Left lobe of liver (tissue), 2 donors: ENCODE data around the gene DAAM1. TPM values are rescaled to one million over a fixed set of nuclear protein-coding genes. Genes with fewer than 3 reads are reported as not detected.

Experiments
- ATAC-seq: fragments of 200-7000 bp; cut with Tn5 transposase; one replicate; pipeline ENCODE4 v1.9.1; 2020; ENCODE audit warnings: mild to moderate bottlenecking, moderate library complexity
- DNase-seq: peaks from one replicate; pipeline ENCODE4 v3.0.0-alpha.2; 2020; ENCODE audit warnings: low spot score
- total RNA-seq: library from RNA; stranded (reverse); gene quantifications from one replicate; pipeline ENCODE4 v1.2.1, GENCODE V29; 2021
- donor health status: DM: no; HTN: no; CAD: no; lungs with moderate emphysema.
- donor health status: DM: no; HTN: yes; CAD: no.

DAAM1 gene
- total RNA-seq, 1 donor from 2014 or later = 20.7 TPM

DNA sequence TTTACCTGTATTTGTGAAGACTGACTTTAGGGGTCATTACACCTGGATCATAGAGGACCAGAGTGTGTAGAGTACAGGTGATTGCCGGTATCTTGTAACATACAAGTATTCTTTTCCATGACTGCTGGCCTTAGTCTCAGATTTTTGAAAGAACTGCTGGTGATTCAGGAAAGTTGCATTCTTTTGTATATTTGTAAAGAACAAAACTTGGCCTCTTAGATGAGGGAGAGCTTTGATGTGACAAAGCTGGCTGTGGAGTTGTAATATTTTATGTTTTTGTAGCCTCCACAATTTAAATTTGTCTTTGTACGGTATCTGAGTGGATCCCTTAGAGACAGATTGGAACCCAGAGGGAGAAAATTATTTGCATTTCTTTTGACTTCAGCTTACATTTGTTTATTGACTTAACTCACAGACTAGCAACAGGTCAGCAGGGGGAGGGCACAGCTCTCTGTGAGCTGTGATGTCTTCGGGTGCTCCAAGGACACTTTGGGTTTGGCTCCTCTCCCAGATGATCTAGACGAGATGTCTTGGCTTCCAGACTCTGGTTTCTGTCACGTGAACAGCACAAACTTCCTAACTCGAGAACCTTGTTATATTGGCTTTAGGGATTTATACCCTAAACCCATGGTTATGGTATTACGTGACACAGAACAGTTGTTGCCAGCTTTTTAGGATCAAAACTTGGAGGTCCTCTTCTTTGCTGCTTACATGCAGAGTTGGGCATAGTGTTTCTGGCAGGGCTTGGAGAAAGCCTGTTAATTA lies 65.9 kb downstream of the DAAM1 start:
- ATAC-seq (peak; percentile 70), DNase-seq (peak; percentile 47)

DNA sequence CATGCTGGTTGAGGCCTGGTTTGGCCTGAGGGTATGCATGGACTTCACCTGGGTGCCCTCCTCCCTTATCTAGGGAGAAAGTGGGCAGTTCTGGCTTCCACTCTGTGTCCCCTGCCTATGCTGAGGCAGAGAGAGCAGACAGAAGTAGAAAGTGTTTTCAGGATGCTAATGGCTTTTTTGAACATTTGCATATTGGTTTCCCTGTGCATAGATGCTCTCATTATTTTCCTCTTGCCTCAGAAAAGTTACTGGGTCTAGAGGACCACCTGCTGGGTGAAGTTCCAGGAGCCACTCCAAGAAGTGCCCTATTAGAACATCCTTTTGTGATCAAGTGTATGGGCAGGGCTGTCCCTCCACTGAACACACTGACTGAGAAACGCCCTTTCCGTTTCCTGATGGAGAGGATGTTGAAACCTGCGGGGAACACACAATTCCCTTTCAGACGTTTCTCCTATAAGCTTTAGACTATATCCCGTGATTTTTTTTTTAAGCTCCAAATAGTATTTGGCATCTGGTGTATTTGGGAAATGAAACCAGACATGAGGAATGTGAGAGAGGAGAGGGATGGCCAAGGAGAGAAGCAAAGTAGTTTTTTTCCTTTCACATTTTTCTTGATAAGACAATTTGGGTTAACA lies 66.6 kb downstream of the DAAM1 start:
- ATAC-seq = peak; percentile 50

DNA sequence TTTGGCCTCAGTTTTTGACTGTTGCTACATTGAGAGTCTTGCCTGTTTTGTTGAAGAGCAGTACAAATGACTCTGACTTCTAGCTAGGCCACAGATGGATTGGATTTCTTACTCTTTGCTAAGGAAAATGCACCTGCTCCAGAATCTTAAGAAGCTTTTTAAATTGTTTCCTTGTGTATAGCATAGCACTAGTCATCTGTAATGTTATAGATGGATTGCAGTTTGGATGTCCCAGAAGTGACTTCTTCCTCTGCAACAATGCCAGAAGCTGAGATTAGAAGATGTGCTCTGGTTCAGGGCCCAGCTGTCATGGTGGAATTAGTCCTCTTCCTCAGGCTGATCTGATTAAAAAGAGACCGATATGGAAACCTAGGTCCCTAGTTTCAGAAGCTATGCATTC lies 67.9 kb downstream of the DAAM1 start:
- ATAC-seq = no peak
- no peak for DNase-seq

More for the DNA sequence above, 66.6 kb downstream of the DAAM1 start:
- DNase-seq = no peak

DNA sequence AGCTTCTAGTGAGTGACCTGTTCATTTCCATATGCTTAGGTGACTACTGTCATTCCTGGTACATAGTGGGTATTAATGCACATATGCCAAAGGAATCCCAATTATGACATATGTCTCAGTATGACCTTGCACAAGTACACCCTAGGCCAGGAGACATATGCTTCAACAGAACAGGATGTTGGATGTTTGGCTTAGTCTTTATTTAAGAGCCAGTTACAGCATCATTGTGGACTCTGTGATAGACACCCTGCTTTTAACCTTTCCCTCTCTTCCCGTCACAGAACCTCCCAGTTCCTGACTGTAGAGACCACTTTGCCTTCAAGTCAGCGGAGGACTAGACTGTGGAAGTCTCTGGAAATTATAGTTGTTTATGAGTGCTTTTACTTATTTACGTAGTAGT lies 72.9 kb downstream of the DAAM1 start:
- ATAC-seq (no peak), DNase-seq (no peak)

DNA sequence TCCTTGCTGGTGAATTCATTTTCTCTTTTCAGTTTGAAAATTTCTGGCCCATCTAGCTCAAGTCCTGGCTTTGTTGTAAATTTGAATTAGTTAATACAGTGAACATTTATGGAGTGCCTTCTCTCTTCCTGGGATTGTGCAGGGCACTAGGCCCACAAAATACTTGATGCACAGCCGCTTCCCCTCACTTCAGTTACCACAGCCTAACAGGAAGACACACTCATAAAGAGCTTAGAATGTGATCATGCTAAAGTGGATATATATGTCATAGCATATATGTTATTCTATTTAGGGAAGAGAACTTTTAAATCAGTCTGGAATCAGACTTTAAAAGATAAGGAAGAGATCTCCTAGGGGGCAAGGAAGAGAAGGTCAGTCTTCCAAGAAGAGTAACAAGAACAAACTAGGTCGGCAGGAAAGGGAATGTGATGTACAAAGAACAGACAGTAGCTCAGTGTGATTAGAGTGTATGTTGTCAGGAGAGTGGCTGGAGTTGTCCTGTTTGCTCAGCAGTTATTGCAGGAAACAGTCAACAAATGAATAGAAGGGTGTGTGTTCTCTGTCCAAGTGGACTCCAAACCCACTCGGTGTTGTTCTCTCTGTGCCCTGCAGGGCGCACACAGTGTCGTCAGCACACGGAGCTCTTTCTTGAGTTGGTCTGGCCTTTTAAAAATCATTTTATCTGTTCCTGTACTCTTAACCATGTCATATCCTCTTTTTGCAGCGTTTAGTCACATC lies 74.4 kb downstream of the DAAM1 start:
- DNase-seq (peak; percentile 78), ATAC-seq (peak; percentile 99)

DNA sequence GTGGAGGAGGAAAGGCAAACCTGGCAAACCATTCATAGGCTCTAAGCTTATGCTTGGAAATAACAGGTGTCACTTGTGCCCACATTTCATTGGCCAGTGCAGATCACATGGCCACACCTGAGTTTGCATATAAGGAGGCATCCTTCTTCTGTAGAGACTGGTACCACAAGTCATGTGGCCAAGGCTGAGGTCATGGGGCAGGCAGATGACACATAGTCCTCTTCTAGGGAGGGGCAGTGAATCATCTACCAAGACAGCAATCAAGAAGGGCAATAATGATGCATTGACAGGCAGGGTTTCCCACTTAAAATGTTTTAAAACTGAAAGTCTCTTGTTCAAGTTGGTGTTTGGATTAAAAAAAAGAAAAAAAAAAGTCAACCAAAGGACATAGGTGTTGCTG lies 77.3 kb downstream of the DAAM1 start:
- ATAC-seq = no peak
- no peak for DNase-seq

DNA sequence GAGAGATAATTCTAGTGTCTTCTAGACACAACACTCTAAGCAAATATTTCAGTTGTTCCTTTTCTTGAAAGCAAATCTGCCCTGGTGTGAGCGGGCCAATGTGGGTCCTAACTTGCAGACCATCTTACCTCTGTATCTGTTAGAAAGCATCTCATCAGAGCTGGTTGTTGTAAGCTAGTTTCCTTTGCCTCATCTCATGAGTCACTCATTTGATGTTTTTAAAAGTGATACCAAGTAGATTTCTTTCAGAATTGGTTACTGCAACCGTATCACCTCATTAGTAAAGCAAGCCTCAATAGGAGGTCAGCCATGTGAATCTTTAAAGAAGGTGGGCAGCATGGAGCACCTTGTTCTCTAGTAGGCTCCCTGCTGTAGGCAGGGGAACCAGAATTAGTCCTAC lies 78.6 kb downstream of the DAAM1 start:
- ATAC-seq = no peak
- DNase-seq = no peak

DNA sequence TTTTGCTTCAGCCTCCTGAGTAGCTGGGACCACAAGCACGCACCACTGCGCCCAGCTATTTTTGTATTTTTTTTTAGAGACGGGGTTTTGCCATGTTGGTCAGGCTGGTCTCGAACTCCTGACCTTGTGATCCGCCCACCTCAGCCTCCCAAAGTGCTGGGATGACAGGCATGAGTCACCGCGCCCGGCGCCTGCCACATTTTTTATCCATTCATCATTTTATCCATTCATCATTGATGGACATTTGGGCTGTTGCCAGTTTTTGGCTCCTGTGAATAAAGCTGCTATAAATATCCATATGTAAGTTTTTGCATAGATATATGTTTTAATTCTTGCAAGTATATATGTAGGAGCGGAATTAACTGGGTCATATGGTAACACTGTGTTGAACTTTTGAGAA lies 79.5 kb downstream of the DAAM1 start:
- no peak for ATAC-seq
- DNase-seq = no peak

DNA sequence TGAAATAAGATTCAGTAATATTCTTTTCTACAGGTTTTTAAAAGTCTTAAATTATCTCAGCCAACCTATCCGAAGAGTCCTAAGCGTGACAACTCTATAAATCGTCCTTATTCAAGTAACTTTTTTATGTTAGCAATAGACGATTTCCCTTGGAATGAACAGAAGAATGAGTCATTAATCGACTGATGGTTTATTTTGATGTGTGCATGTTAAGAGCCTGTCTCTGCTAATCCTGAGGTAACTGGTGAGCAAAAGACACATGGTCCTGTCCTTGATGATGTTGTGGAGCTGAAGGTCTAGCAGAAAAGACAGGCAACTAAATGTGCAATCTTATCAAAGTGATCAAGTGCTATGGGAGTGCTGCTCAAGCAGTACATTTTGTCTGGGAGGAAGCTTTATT lies 80.4 kb downstream of the DAAM1 start:
- ATAC-seq (no peak), DNase-seq (no peak)

DNA sequence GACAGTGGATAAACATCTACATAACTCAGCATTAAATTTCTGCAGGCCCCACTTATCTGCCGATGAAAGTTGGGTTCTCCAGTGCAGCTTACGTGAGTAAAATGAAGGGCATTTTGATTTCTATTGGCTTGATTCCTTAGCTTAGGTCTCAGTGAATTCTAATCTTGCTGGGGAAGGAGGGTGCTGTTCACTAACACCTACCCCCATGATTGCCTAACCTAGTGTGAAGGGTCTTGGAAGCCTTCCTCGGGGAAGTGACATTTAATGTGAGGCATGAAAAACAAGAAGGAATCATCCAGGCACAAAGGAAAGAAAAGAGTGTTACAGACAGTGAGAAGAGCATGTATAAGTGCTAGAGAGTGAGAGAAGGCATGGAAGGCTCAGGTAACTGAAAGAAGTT lies 81.0 kb downstream of the DAAM1 start:
- no peak for DNase-seq
- no peak for ATAC-seq

DNA sequence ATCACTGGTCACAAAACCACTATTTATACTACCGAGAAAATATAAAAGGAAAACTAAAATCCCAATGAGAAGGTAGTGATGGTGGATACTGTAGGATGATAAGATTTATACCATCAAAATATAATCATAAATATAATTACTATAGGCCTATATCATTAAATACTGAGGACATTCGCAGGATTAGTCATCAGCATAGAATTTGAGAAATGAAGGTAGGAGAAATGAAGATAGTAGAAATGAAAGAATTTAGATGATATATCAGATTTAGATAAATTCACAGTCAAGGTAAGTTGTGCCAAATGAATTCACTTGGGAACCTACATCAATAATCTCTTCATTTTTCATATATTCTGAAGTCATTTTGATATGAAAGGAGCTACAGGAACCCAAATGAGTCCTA lies 82.8 kb downstream of the DAAM1 start:
- ATAC-seq (no peak), DNase-seq (no peak)

DNA sequence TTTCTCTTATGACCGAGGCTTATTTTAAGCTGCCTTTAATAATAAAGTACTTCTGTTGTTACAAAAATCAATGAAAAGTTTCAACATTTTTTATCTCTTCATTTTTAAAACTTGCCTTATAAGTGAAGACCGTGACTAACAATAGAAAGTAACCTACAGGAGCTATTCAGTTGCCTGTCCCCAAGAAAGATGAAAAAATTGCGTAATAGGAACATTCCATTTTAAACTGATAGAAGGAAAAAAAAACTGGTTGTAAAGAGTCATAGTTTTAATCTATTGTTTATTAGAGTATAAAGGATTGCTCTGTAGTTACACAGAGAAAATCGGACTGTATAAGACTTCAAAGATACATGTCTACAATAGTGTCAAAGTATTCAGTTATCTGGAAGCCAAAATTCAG lies 83.3 kb downstream of the DAAM1 start:
- DNase-seq (no peak), ATAC-seq (no peak)

DNA sequence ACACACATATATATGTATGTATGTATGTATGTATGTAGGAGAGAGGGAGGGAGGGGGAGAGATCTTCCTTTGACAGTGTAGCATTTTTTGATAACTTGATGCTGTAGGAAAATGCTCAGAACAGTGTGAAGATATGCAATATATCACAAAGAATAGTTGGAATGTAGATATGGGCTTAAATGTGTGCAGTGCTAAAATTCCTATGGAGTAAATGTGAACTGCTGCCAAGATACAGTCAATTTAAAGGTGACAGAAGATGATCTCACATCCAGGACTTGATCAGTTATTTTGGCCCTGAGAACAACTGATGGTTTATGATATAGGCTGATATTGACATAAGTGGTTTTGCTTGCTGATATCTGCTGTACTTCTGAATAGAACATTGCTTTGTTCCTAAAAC lies 84.2 kb downstream of the DAAM1 start:
- ATAC-seq = no peak
- no peak for DNase-seq

DNA sequence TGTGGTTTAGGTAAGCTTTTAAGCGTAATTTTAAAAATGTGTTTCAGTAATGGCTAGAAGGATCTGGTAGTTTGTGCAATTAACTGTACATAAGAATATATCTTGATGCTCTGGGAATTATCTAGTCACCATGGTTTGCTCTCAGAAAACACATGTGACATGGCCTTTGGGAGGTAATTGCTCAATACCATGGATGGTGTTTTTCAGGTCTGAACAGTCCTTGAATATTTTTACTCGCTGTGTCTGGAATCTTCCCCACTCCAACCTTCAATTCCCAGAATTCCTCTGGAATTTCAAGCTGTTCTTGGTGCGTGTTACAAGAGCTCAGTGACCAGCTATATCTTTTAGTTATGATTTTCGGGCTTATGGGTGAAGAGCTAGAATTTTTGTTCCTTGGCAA lies 85.3 kb downstream of the DAAM1 start:
- no peak for ATAC-seq
- no peak for DNase-seq

DNA sequence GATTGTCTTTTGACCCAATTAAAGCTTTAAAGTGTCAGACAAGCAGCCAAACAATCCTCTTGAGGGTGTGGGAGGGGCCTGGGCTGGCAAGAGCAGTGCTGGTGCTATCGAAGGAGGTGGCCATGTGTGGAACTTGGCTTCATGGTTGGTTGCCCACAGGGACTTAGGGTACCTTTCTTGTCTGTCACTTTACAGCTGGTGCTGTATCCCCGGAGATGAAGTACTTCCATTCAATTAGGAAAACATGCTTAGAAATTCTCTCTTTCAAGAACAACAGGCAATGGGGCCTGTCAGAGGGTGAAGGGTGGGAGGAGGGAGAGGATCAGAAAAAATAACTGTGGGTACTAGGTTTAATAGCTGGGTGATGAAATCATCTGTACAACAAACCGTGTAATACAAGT lies 86.5 kb downstream of the DAAM1 start:
- DNase-seq = no peak
- no peak for ATAC-seq

DNA sequence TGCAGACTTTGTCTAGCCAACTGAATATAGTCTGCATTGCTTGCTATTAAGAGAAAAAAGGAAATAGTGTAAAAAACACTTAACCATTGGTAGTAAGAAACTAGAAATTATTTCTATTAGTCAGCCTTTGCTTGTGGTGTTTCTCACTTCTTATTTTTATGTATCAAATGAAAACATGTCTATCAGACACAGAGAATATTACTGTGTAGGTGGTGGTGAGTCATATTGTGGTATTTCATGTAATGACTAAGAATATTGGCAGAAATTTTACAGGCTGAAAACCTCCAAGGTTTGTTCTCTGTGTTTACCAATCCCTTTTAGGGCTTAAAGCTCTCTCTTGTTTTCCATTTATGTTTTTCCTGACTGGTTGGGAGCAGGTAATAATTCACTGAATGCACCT lies 87.2 kb downstream of the DAAM1 start:
- no peak for DNase-seq

DNA sequence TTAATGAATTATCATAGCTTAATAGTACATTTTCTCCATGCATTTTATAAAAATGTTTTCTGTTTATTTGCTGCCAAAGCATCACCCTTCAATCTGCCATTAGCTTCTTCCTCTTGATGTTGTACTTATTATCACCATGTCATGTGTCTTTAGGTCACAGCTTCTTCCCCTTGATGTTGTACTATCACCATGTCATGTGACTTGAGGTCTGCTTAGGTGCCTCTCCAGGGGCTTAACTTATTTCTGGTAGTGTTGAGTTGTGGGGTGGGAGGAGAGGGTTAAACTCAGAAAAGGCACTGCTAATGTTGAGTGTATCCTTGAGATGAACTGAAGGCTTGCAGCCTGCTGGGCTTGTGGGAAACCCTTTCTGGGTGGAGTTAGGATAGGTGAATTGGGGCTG lies 87.8 kb downstream of the DAAM1 start:
- no peak for DNase-seq
- no peak for ATAC-seq

More for the DNA sequence above, 87.2 kb downstream of the DAAM1 start:
- ATAC-seq = no peak

DNA sequence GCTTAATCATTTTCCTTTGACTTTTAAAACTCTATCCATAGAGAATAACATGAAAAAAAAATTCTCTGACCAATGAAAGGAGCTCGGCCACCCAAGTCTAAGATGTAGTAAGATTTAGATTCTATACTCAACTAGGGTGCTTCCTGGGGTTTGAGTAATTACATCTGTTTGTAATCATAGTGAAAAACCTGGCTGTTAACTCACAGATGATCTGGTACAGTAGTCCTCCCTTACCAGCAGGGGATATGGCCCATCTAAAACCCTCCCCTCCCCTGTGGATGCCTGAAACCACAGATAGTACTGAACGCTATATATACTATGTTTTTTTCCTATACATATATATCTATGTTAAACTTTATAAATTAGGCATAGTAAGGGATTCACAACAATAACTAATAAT lies 89.2 kb downstream of the DAAM1 start:
- ATAC-seq = no peak
- no peak for DNase-seq

DNA sequence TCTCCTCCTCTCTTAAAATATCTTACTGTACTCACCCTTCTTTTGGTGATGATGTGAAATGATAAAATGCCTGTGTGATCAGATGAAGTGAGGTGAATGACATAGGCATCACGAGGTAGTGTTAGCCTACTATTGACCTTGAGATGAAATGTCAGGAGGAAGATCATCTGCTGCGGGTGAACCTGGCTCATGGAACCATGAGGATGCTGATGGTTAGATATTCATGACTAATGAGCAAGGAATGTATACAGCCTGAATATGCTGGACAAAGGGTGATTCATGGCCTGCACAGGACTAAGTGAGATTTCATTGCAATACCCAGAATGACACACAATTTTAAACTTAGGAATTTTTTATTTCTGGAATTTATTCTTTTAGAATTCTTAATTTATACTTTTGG lies 89.6 kb downstream of the DAAM1 start:
- DNase-seq (no peak), ATAC-seq (no peak)

DNA sequence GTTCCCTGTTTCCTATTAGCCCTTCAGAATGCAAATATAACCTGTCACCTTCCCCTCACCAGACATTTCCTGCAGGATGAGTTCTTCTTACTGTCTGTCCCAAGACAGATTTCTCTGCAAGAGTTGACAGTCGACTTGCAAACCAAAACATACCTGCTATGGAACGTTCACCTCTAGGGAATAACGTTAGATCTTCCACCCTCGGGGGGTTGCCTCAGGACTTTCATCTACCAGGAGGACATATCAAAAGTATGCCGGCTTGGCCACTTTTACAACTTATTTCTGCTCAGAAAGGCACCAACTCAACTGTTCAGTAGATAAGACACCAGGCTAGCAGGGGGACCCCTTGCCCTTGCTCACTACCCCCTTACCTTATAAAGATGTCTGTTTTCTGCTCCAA lies 92.5 kb downstream of the DAAM1 start:
- no peak for ATAC-seq
- DNase-seq = no peak

DNA sequence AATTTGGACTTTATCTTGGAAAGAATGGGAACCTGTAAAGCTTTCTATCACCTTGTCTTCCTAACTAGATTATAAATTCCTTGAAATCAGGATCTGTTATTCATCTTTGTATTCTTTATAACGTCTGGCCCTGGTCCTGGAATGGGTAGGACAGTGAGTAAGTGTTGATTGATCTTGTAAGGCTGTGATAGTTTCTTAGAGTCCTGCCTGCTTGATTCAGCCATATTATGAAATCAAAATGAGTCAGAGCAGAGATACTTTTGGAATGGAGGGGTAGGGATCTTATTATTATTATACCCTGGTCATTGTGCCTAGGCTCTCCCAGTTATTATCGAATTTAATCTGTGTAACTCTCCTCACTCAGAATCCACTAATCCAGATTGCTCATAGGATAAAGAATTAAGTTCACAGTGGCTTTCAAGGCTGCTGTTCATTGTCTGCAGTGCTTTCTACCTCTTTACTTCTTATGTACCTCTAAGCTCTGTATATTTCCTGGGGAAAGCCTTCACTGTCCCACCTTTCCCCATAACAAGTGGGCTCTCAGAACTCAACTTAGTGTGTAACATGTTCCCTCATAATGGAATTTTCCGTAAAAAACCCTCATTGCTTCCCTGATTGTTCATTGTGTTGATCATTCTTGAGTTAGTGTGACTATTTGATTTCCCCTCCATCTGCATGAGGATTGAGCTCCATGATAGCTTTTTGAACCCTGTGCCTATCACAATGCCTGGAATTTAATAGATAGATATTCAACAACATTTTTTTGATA lies 93.3 kb downstream of the DAAM1 start:
- ATAC-seq = no peak
- DNase-seq = no peak
